ENCODE results near the gene GCK. TPM values are rescaled to one million over a fixed set of nuclear protein-coding genes. Genes with fewer than 3 reads are reported as not detected.

The GCK gene
- total and polyA plus RNA-seq, 2 of the 13 experiments (the other 11 are each of a cell fraction or from before 2014, with no cell fraction given), result not detected

- TF ChIP-seq ZNF318 (CRISPR knock-in tag; IDR thresholded peaks at IDR 0.05) (no peak), GLMP (CRISPR knock-in tag; IDR thresholded peaks at IDR 0.05; ENCODE audit: borderline replicate concordance) (no peak), DPF2 (CRISPR knock-in tag; IDR thresholded peaks at IDR 0.05; ENCODE audit: borderline replicate concordance, low read depth) (no peak), KDM1A (CRISPR knock-in tag; IDR thresholded peaks at IDR 0.05) (no peak), PITX1 (CRISPR knock-in tag; IDR thresholded peaks at IDR 0.05) (peak; percentile 14; the same call in 1 of the 2 replicates), JUND (CRISPR knock-in tag; IDR thresholded peaks at IDR 0.05) (no peak), ZNF780A (CRISPR knock-in tag; IDR thresholded peaks at IDR 0.05) (no peak), CHCHD3 (CRISPR knock-in tag; IDR thresholded peaks at IDR 0.05) (no peak), TMF1 (CRISPR knock-in tag; IDR thresholded peaks at IDR 0.05; ENCODE audit: low read depth) (no peak), ARID4A (CRISPR knock-in tag; IDR thresholded peaks at IDR 0.05; ENCODE audit: borderline replicate concordance) (0 out of 2 replicates have a peak, but pooled peaks have one; percentile 31), GMEB1 (CRISPR knock-in tag; IDR thresholded peaks at IDR 0.05; ENCODE audit: borderline replicate concordance) (no peak), SIN3A (IDR thresholded peaks at IDR 0.05; ENCODE audit: borderline replicate concordance, low read depth, low read length) (no peak), MLX (CRISPR knock-in tag; IDR thresholded peaks at IDR 0.05) (no peak)
Measured at GRCh38 chr7:44217852-44218402, 28.7 kb upstream of the GCK start (continued).

Data from HepG2 (cell line).